B cell (primary cell): ENCODE data around the gene PITPNM2. TPM values are rescaled to one million over a fixed set of nuclear protein-coding genes. Genes with fewer than 3 reads are reported as not detected.

Source experiments
- ATAC-seq: fragments of 200-7000 bp; cut with Tn5 transposase; one replicate; pipeline ENCODE4 v1.10.0; 2021; ENCODE audit warnings: low read depth, mild to moderate bottlenecking, moderate number of reproducible peaks, moderate library complexity
- CTCF ChIA-PET: fragments of 350-600 bp; sonication (Branson Sonifier 250); formaldehyde crosslinking; loops from one replicate; lab custom pipeline; 2021; ENCODE audit warnings: antibody characterized with exemption, inconsistent platforms; lab: Charles Lee
- POLR2A ChIA-PET: fragments of 350-600 bp; sonication (Branson Sonifier 250); formaldehyde crosslinking; loops from one replicate; lab custom pipeline; 2021; ENCODE audit warnings: antibody characterized with exemption; lab: Charles Lee
- DNase-seq: peaks from one replicate; pipeline ENCODE4 v3.0.0; 2013
- H2AFZ ChIP-seq: 2 replicates; pipeline ENCODE4 v1.6.1; 2012; ENCODE audit warnings: mild to moderate bottlenecking, low read depth, low read length; ENCODE audit not compliant: insufficient read depth, poor library complexity, severe bottlenecking
- H3K27ac ChIP-seq, 2 donors: 1 replicate in 1 of 2; 2 replicates in 1 of 2; pipeline ENCODE4 v1.5.1; 2012 to 2013; ENCODE audit warnings: low read length in 2 of 2, mild to moderate bottlenecking in 2 of 2, moderate library complexity in 1 of 2
- H3K27me3 ChIP-seq, 4 experiments: fragments of 200-600 bp in 1 of 4; sonication (generic) in 1 of 4; replicated peaks in 1 of 4; 1 replicate in 2 of 4; 2 replicates in 2 of 4; pipeline versions ENCODE4 v1.6.1 to v1.7.0; 2013 to 2016; ENCODE audit warnings: low read length in 3 of 4, mild to moderate bottlenecking in 2 of 4, mixed read lengths in 1 of 4, moderate library complexity in 1 of 4; ENCODE audit not compliant: insufficient read depth in 4 of 4, control insufficient read depth in 3 of 4; ENCODE audit errors: control extremely low read depth in 1 of 4
- H3K36me3 ChIP-seq, 2 experiments: replicated peaks in 1 of 2; 1 replicate in 1 of 2; 2 replicates in 1 of 2; pipeline versions ENCODE4 v1.6.1 to v1.7.1; 2013; ENCODE audit warnings: low read length in 1 of 2; ENCODE audit not compliant: insufficient read depth in 2 of 2, control insufficient read depth in 1 of 2; ENCODE audit errors: control extremely low read depth in 1 of 2, extremely low read depth in 1 of 2
- H3K4me1 ChIP-seq, 2 donors: fragments of 200-600 bp in 1 of 2; sonication (generic) in 1 of 2; 1 replicate in 1 of 2; 2 replicates in 1 of 2; pipeline versions ENCODE4 v1.5.1 to v1.6.1; 2013 to 2017; ENCODE audit warnings: low read length in 2 of 2; ENCODE audit not compliant: control insufficient read depth in 2 of 2, insufficient read depth in 2 of 2
- H3K4me2 ChIP-seq: replicated peaks from 2 replicates; pipeline ENCODE3; 2012; ENCODE audit warnings: mild to moderate bottlenecking, low read depth, low read length; ENCODE audit not compliant: poor library complexity, severe bottlenecking
- H3K4me3 ChIP-seq, 5 experiments: fragments of 200-600 bp in 1 of 5; sonication (generic) in 1 of 5; 1 replicate in 3 of 5; 2 replicates in 2 of 5; pipeline versions ENCODE4 v1.5.1 to v1.7.0; 2011 to 2016; ENCODE audit warnings: low read length in 4 of 5, mild to moderate bottlenecking in 4 of 5, low read depth in 2 of 5, control low read depth in 1 of 5, moderate library complexity in 1 of 5; ENCODE audit not compliant: insufficient read depth in 1 of 5; ENCODE audit errors: control extremely low read depth in 1 of 5, extremely low read depth in 1 of 5
- H3K79me2 ChIP-seq: fragments of 200-600 bp; sonication (generic); one replicate; pipeline ENCODE4 v1.6.0; 2016; ENCODE audit warnings: low read length; ENCODE audit not compliant: control insufficient read depth, insufficient read depth
- H3K9ac ChIP-seq: fragments of 200-600 bp; sonication (generic); 2 replicates; pipeline ENCODE4 v1.6.1; 2017; ENCODE audit warnings: mild to moderate bottlenecking, low read length, moderate library complexity
- H3K9me3 ChIP-seq, 3 donors: one replicate each; pipeline versions ENCODE4 v1.6.1 to v1.7.1; 2013; ENCODE audit warnings: low read length in 2 of 3; ENCODE audit not compliant: control insufficient read depth in 2 of 3, insufficient read depth in 1 of 3; ENCODE audit errors: control extremely low read depth in 1 of 3
- H4K20me1 ChIP-seq: 2 replicates; pipeline ENCODE4 v1.6.0; 2012; ENCODE audit warnings: mild to moderate bottlenecking, low read length; ENCODE audit not compliant: insufficient read depth, control insufficient read depth, poor library complexity, severe bottlenecking
- H3K27ac Mint-ChIP-seq: one replicate; pipeline ENCODE4 v1.8.0; 2021; ENCODE audit warnings: mixed read lengths
- H3K27me3 Mint-ChIP-seq: one replicate; pipeline ENCODE4 v1.8.0; 2021; ENCODE audit warnings: mixed read lengths
- H3K4me1 Mint-ChIP-seq: one replicate; pipeline ENCODE4 v1.8.0; 2021; ENCODE audit warnings: mixed read lengths
- H3K4me3 Mint-ChIP-seq: one replicate; pipeline ENCODE4 v1.8.0; 2021; ENCODE audit warnings: mixed read lengths
- H3K9me3 Mint-ChIP-seq: one replicate; pipeline ENCODE4 v1.8.0; 2022; ENCODE audit warnings: mixed read lengths; ENCODE audit not compliant: insufficient read depth
- CTCF ChIP-seq: fragments of 200-600 bp; IDR thresholded peaks from one replicate; pipeline ENCODE4 v1.8.0; 2022; ENCODE audit warnings: antibody characterized with exemption, mild to moderate bottlenecking
- EZH2 ChIP-seq: IDR thresholded peaks from 2 replicates; pipeline ENCODE4 v1.6.1; 2012; ENCODE audit warnings: borderline replicate concordance, low read depth, mild to moderate bottlenecking, moderate library complexity, low read length; ENCODE audit not compliant: insufficient read depth, poor library complexity, severe bottlenecking
- WGBS: methylation state at CpG from one replicate; pipeline ENCODE4 v1.1.5; 2013; ENCODE audit warnings: missing lambda C conversion rate; ENCODE audit not compliant: insufficient coverage; 5-methylcytosine and 5-hydroxymethylcytosine counted together
- intact Hi-C: fragments of 100-400 bp; cut with micrococcal nuclease; formaldehyde crosslinking; loops from one replicate; pipeline ENCODE4 v1.10.0; 2022
- polyA plus RNA-seq: library from polyadenylated mRNA; depleted of rRNA; stranded (reverse); fragments of >200 nt; gene quantifications from 2 replicates; pipeline ENCODE4 v1.2.3, GENCODE V29; 2012
- total RNA-seq, 2 donors: library from RNA; stranded (reverse); fragments of 120-200 nt in 1 of 2; gene quantifications; 1 replicate in 1 of 2; 2 replicates in 1 of 2; pipeline versions ENCODE4 v1.2.3 to v1.2.4, GENCODE V29; 2013 to 2022

Gene PITPNM2
- total and polyA plus RNA-seq, 2 donors (not counting 1 experiment from before 2014, with no cell fraction given), result 9.6 to 28.6 TPM

- H4K20me1 ChIP-seq, result no peaks in the 10 kb centered on the region
- H3K9ac ChIP-seq, result no peak overlapping the region
- H3K9me3 ChIP-seq, result no peaks in the 10 kb centered on the region
- no peak overlapping the region for H3K4me3 Mint-ChIP-seq
- CTCF ChIA-PET, result interaction anchor here (1.8 kb wide), 1 partner anchor 124 kb away, joined by 5 read pairs; no protein-coding TSS in a partner anchor
- no peaks in the 10 kb centered on the region for H3K9me3 Mint-ChIP-seq
- POLR2A ChIA-PET, result no interaction called here
- H3K4me1 ChIP-seq, result no peaks in the 10 kb centered on the region
- peaks cover 2 to 19% of the 10 kb centered on the region in 2 experiments for H3K36me3 ChIP-seq
- DNase-seq (no peak), ATAC-seq (no peak)
- H2AFZ ChIP-seq, result no peak overlapping the region
- no peak overlapping the region for H3K27ac Mint-ChIP-seq
- no peak overlapping the region for H3K4me2 ChIP-seq
- no peaks in the 10 kb centered on the region for H3K27me3 Mint-ChIP-seq
- no peaks in the 10 kb centered on the region for H3K79me2 ChIP-seq
- peaks cover 2% of the 10 kb centered on the region for H3K4me1 Mint-ChIP-seq
- H3K27me3 ChIP-seq, result no peaks in the 10 kb centered on the region
- H3K27ac ChIP-seq, result no peak overlapping the region
- H3K4me3 ChIP-seq, result no peak overlapping the region
- no CpG with 5 or more reads among the region's 2 CpGs for WGBS
- intact Hi-C loops, result no loop called here
- TF ChIP-seq EZH2 (no peak), CTCF (no peak)
Measured at GRCh38 chr12:123167329-123167728, 16.4 kb upstream of the PITPNM2 start.

- ChIA-PET POLR2A (no interaction called here), CTCF (no interaction called here)
- Histone ChIP-seq H3K27me3 (no peaks in the 10 kb centered on the region), H3K9ac (no peak overlapping the region), H3K27ac (no peak overlapping the region), H2AFZ (no peak overlapping the region), H4K20me1 (no peaks in the 10 kb centered on the region), H3K4me1 (no peaks in the 10 kb centered on the region), H3K4me2 (no peak overlapping the region), H3K9me3 (no peaks in the 10 kb centered on the region), H3K79me2 (no peaks in the 10 kb centered on the region), H3K36me3 (peaks cover 4 to 26% of the 10 kb centered on the region in 2 experiments), H3K4me3 (no peak overlapping the region)
- Mint-ChIP-seq H3K4me1 (peaks cover 2% of the 10 kb centered on the region), H3K27ac (no peak overlapping the region), H3K27me3 (no peaks in the 10 kb centered on the region), H3K4me3 (no peak overlapping the region), H3K9me3 (no peaks in the 10 kb centered on the region)
- ATAC-seq (no peak), DNase-seq (no peak)
- intact Hi-C loops, result no loop called here
- TF ChIP-seq EZH2 (no peak), CTCF (no peak)
- WGBS, result no CpG with 5 or more reads among the region's 4 CpGs
Measured at GRCh38 chr12:123165537-123165936, 14.6 kb upstream of the PITPNM2 start.
